Measurements from ENCODE around the gene GGTLC3.
"Not testable (repeated sequence)": the region's sequence is repeated elsewhere in the genome, so short reads cannot be mapped to it uniquely, and the experiment has no call there.

- not testable (repeated sequence) for TF ChIP-seq CTCF (IDR thresholded peaks at IDR 0.05; ENCODE audit: insufficient read depth, low read length, poor library complexity, severe bottlenecking); EZH2phosphoT487 (conservative IDR thresholded peaks at IDR 0.05; ENCODE audit: low read length)
Measured at GRCh38 chr22:18518061-18518460, at the start of gene GGTLC3.
